Measurements from ENCODE around the gene OR4C6.

Gene OR4C6

DNA sequence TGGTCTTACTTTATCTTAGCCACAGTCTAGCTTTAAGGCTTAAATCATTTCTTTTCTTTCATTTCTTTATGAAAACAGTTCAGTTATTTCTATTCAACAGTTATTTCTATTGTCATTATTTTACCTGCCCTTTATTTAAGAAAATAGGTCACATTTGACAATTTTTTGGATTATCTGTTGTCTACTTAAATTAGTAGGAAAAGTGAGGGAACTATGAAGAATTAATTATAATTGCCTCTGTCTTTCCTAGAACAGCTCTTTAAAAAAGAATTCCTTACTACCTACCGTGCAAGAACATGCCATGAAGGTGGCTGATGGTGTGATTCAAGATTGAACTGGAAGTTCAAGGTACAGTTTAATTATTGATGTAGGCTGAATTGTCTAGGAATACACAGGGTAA lies at the start of gene OR4C6:
OR4C6 (plus strand) TSS at position 301 of the 400 bp plus-strand sequence. CDS start 2,966 bp downstream, outside the sequence.
- DNase-seq (ENCODE audit: low spot score): no peak

DNA sequence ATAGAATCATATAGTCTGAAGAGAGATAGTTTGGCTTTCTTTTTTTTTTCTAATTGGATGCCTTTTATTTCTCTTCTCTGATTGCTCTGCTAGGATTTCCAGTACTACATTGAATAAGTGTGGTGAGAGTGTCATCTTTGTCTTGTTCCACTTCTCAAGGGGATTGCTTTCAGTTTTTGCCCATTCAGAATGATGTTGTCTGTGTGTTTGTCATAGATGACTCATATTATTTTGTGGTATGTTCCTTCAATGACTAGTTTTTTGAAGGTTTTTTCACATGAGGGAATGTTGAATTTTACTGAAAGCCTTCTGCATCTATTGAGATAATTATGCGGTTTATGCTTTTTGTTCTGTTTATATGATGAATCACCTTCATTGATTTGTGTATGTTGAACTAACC lies 37.5 kb upstream of the OR4C6 start:
- DNase-seq (ENCODE audit: low spot score): no peak

DNA sequence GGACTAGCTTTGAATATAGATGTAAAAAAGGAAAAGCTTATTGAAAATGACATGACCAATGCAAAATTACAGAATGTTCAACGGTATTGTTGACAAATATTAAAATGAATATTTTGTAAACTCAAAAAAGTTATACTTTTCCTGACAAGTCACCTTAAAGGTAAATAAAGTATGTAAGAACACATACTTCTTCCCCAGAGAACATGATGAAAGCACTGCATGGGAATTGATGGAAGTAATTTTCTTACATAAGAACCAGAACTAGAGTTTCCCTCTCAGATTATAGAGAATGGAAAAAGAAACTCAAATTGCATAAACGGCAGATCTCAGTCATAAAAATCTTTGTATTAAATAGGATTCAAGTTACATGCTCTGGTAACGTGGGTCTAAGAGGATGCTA lies 27.2 kb upstream of the OR4C6 start, which contains the start of gene OR4P4:
OR4P4 (plus strand) TSS at position 301 of the 400 bp plus-strand sequence.
- no peak for DNase-seq (ENCODE audit: low spot score)

DNA sequence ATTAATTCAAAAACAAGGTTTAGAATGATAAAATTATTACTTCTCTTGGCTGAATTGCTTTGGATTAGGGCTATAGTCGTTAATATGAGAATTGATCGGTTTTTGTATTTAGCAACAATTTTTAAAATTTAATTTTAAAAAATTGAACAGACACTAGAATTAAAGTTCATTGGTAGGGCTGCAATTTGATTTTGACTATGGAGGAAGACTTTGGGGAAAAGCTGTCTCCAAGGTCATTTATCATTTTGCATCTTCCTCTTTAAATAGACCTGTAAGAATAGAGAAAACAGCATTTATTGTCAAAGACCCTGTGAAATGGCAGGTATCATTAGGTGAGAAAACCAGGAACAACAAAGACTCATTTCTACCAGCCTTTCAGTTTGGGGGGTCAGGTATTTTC lies 14.0 kb upstream of the OR4C6 start, which contains the start of gene OR4S2:
OR4S2 (plus strand) TSS at position 301 of the 400 bp plus-strand sequence. CDS start 2,577 bp downstream, outside the sequence.
- DNase-seq (ENCODE audit: low spot score): no peak

DNA sequence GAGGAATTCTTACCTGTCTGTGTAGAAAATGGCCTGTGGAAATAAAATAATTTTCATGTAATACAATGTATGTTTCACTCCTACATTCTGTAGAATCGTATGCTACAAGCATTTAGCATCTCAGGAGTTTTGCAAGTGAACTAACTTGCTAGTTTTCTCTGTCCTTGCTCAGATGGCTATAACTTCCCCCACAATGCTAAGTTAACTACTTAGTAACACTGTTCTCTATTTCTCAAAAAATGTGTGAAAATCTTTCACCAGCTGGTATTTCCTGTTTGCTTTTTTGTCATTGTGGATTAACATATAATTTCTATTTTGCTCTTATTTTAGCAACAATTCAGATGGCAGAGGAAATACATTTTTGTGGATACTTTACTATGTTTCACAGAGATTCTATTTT lies 9.4 kb upstream of the OR4C6 start:
- no peak for DNase-seq (ENCODE audit: low spot score)

DNA sequence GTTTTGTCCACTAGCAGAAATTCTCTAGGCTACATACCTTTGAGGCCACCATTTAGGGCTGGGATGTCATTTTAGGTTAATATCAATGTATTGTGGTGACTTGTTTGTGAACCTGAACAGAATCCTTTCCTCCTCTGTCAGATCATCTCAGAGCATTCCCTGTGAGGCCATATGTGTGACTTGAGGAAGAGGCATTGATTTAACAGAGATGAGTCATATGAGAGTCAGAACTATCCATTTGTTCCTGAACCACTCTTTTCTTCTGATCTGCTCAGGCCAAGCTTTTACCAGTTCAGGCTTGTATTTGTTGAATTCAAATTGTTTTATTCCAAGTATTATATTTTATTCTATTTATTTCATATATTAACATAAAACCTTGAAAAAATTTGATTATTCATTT lies 6.9 kb upstream of the OR4C6 start:
- no peak for DNase-seq (ENCODE audit: low spot score)

DNA sequence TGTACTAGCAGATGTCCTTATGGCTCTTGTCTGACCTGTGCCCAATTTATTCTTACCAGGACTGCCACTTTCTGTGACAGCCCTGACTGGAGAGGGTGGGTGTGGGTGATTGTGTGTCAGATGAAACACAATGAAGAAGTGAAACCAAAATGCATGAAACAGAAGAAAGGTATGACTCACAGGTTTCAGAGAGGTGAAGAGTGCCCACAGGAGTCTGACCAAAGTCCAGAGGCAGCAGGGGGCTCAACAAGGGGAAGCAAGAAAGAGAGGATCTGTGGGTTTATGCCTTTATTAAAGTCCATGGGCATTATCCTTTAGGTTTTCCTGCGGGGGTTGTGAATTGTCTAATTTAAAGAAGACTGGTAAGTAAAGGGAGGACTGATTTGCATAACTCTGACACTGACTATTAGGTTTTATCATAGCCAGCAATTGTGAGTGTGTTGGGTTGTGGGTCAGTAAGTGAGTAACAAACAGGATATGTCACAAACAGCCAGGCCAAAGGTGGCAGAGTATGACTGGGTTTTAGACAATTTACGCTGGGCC lies 3.9 kb upstream of the OR4C6 start:
- DNase-seq (ENCODE audit: low spot score): no peak

DNA sequence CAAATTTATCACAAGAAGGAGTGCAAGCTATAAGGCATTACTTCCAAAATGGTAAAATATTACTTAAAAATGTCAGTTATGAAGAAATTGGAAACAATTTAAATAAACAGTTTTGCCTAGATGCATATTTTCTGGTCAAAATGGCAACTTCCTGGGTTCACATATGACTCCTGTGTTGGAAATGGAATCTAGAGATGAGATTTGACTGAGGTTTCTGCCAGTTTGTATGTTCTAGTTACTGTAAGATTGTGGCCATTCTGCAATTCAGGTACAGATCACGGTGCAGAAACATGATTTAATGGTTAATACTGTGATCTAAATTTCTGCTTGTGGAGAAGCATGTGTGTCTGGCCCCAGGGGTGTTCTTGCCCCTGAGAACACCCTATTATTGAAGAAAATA lies 3.4 kb upstream of the OR4C6 start:
- DNase-seq (ENCODE audit: low spot score): no peak

DNA sequence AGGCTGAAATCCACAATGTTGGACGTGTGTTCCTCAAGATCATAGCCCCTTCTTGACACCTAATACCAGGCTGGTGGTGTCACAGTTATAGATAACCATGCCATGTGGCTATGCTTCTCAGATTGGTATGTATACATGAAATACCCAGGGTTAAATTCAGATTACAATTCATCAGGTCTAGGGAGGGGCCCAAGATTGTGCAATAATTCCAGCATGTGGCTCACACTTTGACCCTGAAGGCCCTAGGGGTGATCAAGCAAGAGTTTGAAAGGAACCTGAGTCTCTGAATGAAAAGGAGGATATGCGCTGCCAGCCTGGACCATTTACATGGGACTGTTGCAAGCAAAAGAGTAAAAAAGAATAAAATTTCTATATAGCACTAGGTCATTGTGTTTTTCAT lies 7.4 kb downstream of the OR4C6 start:
- no peak for DNase-seq (ENCODE audit: low spot score)

DNA sequence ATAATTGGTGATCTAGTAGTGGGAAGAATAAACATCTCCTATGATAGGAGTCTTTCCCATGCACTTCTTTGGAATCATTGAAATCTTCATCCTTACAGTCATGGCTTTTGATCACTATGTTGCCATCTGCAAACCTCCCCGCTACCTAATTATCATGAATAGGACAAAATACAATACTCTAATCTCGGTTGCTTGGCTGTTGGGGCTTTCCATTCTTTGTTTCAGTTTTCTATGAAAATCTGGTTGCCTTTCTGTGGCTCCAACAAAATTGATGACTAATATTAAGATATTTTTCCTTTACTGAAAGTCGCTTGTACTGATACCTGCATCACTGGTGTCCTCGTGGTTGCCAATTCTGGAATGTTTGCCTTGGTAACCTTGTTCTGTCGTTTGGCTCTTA lies 11.9 kb downstream of the OR4C6 start:
- DNase-seq (ENCODE audit: low spot score): no peak

DNA sequence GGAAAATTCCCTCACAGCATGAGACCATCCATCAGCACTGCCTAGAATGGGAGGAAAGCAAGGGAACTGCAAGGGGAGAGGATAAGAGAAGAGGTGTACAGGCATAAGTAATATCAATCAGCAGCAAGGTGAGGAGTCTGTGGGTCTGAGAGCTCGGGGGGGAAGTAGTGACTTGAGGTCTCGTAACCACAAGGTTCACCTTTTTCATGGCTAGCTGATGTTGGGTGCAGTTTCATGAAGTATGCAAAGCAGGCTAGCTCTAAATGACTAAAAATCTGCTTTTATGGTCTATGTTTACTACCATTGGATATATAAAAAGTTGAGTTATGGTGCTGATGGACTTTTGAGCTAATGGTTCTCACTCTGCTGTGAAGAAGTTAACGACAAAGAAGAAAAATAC lies 35.8 kb downstream of the OR4C6 start:
- DNase-seq (ENCODE audit: low spot score): no peak

DNA sequence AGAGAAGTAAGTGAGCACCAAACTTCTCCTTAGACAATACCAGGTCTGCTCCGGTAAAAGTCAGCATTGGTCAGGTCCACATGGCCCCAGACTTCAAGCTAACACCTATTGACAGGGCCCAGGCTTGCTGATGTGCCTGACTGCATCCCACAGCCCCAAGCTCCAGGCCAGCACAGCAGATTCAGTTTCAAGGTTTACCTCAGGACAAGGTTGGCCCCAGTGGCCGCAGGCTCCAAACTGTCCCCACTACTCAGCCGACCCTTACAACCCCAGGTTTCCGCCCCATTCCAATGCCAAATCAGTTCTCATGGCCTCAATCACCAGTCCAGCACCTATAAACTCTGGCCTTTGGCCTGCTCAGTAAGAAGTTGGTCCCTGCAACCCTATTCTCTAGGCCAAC lies 39.4 kb downstream of the OR4C6 start:
- no peak for DNase-seq (ENCODE audit: low spot score)

DNA sequence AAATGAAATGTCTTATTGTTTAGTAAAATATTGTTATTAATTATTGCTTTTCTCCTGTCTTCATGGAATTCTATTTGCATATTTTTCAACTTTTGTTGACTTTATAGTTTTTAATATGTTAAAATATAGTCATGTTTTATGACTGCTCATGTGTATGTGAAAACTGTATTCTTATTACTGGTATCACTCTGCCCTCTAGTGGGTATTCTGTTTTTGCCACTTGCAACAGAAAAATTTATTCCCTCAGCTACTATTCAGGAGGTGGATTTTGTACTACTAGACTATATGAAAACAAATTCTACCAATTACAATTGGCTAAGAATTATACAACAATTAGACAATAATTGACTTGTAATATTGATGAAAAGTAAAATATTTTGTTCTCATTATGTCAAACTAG lies 45.0 kb downstream of the OR4C6 start:
- peak; percentile 21 for DNase-seq (ENCODE audit: low spot score)

DNA sequence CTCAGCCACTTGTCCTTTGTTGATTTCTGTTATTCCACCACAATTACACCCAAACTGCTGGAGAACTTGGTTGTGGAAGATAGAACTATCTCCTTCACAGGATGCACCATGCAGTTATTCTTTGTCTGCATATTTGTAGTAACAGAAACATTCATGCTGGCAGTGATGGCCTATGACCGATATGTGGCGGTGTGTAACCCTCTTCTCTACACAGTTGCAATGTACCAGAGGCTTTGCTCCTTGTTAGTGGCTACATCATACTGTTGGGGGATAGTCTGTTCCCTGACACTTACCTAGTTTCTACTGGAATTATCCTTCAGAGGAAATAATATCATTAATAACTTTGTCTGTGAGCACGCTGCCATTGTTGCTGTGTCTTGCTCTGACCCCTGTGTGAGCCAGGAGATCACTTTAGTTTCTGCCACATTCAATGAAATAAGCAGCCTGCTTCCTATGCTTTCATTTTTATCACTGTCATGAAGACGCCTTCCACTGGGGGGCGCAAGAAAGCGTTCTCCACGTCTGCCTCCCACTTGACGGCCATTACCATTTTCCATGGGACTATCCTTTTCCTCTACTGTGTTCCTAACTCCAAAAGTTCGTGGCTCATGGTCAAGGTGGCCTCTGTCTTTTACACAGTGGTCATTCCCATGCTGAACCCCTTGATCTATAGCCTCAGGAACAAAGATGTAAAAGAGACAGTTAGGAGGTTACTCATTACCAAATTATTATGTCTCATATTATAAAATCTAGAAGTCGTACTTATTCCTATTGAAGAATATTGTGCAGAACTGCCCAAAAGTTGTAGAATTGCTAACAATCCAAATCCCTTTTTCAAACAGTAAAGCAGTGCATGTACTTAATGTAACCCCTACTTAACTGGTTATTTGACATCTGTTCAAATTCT lies 53.2 kb downstream of the OR4C6 start:
- DNase-seq (ENCODE audit: low spot score): no peak

All from AG20443 (cell line).